Non-pigmented ciliary epithelial cell (primary cell): ENCODE measurements around the gene ZNF862.

Experiments
- DNase-seq: peaks from one replicate; pipeline ENCODE4 v3.0.0-alpha.2; 2010; ENCODE audit warnings: low read depth

Gene ZNF862

DNA sequence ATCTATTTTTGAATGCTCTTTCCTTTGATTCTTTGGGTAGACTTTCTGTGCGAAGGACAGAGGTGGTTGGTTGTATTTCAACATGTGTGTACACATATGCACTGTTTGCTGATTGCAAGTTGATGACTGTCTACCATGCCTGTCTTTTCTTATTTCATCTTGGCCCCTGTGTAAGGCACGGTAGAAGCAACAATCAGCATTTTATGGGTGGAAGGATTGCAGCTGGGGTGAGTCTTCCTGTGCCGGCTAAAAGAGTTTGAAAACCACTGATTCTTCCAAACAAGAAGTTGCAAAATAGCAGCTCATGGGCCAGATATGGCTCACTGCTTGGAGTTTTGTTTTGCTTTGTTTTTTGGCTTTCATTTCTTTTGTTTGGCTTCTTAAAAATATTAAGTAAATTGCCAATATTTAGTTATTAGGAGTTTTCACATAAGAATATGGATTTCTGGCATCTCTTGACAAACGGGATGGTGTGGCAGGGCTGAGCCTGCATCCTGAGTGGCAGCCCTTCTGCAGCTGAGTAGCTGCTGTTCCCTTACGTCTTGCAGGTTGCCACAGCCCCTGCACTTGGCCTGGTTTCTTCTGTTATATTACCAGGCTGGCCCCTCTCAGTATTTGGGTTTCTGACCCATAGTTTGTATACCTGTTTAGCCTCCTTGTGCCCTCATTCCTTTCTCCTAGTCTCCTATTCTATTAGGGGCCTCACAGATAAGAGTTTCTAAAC, 7.2 kb downstream of the ZNF862 start:
- no peak for DNase-seq

DNA sequence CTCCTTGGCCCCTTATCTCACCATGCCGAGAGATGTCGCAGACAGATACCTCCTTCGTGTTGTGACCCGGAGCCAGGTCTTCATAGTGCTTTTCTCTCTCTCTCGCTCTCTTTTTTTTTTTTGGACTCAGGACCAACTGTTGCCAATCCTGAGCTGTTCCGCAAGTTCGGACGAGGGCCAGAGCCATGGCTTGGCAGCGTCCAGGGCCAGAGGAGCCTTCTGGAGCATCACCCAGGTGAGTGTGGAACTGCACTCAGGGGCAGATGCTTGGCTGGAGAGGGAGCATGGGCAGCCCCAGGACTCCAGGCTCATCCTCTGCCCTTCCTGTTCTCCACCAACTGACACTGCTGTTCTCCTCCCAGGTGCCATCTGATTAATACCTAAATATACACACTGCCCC, 7.8 kb downstream of the ZNF862 start:
- no peak for DNase-seq

DNA sequence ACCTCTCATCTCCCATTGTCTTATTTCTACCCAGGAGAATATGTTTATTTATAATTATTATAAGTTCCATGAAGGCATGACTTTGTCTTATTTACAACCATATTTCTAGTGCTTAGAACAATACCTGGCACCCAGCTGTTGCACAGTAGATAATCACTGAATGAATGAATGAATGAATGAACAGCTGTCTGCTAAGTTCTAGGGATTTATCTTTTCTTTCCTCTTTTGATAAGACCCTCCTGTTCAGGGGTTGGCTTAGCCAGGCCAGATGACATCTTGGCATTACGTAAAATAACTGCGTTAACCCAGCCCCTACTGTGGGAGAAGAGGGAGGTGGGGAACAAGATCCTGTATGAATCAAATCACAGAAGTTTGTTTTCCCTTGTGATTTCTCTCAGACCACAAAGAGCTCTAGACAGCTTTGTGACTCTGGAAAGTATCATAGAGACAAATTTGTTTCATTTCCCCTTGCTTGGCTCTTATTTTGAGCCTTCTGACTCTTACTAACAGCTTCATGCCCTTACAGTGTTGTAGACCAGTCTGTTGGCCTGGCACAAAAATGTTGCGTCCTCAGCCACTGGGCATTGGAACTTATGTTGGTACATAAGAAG, 8.4 kb downstream of the ZNF862 start:
- no peak for DNase-seq

DNA sequence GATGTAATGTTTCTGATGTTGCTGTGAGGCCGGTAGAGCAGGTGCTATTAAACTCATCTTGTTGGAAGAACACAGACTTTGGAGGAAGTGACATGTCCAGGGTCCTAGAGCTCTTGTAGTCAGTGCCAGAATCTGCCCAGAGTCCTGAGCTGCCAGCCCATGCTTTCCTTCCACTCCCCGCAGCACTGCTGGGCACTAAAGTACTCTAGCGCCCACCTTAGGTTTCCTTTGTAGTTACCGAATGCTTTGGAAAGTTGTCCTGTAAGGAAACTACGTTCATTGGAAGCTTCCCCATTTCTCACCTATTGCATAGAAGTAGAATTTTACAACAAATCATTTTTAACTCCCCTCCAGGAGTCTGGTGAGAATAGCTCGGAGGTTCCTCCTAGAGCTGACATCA, 11.0 kb downstream of the ZNF862 start:
- no peak for DNase-seq

- no peak for DNase-seq
Observed at GRCh38 chr7:149850007-149850594, 11.9 kb downstream of the ZNF862 start.

DNA sequence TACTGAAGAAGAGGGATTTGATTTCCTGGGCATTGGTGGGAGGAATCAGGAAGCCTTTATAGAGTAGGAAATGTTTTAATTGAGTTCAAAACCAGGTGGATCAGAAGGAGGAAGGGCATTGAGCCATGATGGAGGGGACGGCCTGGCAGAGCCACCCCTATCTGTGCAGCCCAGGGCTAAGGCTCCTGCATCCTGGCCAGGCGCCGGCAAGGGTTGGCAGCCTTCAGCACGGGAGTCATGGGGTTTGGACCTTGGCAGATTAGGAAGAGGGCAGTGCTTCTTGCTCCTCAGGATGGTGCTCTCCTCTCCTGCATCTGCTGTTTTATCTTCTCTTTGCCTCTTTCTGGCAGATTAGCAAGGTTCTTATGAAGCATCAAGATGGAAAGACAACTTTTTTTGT, 12.5 kb downstream of the ZNF862 start:
- no peak for DNase-seq

- DNase-seq = no peak
Observed at GRCh38 chr7:149851449-149851848, 13.3 kb downstream of the ZNF862 start.

- no peak for DNase-seq
Observed at GRCh38 chr7:149853157-149853556, 15.0 kb downstream of the ZNF862 start.

DNA sequence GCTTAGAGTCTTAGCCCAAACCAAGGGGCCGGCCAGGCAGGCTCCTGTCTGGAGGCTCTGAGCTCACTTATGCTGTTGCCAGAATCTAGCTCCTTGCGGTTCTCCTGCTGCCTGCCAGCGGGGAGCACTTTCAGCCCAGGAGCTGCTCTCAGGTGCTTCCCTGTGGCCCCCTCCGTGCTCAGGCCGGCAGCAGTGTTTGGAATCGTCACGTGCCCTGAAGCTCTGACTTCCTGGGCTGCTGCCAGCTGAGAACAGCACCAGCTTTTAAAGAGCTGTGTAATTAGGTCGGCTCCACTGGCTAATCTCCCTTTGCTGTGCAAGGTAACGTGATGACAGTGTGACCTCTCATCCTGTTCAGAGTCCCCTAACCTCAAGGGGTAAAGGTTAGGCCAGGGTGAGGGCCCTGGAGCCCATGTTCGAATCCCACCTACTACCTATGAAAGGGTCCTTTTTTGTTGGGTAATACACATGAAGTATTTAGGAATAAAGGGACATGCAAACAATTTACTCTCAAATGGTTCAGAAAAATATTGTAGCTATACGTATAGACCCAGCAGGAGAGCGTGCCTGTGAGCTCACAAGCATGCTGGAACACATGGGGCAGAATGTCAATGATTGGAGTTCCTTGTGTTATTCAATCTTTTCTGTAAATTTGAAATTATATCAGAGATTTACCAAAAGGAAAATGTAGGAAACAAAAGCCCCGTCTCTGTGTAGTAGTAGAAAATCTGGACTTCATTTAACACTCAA, 16.6 kb downstream of the ZNF862 start:
- DNase-seq = no peak

- peak; percentile 78 for DNase-seq
Observed at GRCh38 chr7:149855361-149856305, 17.5 kb downstream of the ZNF862 start.

DNA sequence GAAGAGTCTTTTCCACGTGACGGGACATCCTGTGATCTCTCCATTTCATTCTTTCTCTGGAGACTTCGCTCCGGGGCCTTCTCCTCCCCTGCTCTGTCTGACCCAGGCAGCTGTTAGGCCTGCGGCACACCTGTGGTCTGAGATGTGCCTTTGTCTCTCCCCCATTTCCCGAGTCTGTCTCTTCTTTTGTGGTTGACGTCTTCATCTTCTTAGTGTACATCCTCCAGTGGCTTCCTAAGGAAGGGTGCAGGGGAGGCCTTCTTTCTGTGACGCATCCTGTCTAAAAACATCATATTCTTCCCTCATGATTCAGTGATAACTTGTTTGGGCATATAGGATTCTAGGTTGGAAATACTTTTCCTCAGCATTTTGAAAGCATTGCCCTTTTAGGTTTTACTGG, 18.4 kb downstream of the ZNF862 start:
- DNase-seq = no peak

GRCh38 chr7:149859369-149859768, 21.2 kb downstream of the ZNF862 start:
- no peak for DNase-seq

GRCh38 chr7:149859876-149860275, 21.7 kb downstream of the ZNF862 start:
- no peak for DNase-seq

- DNase-seq = no peak
Observed at GRCh38 chr7:149860821-149861727, 22.9 kb downstream of the ZNF862 start.

DNA sequence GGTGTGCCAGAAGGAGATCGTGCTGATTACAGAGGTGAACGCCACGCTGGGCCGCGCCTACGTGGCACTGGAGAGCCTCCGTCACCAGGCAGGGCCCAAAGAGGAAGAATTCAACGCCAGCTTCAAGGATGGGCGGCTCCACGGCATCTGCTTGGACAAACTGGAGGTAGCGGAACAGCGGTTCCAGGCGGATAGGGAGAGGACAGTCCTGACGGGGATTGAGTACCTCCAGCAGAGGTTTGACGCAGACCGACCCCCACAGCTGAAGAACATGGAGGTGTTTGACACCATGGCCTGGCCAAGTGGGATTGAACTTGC, 23.5 kb downstream of the ZNF862 start:
- DNase-seq = no peak

DNA sequence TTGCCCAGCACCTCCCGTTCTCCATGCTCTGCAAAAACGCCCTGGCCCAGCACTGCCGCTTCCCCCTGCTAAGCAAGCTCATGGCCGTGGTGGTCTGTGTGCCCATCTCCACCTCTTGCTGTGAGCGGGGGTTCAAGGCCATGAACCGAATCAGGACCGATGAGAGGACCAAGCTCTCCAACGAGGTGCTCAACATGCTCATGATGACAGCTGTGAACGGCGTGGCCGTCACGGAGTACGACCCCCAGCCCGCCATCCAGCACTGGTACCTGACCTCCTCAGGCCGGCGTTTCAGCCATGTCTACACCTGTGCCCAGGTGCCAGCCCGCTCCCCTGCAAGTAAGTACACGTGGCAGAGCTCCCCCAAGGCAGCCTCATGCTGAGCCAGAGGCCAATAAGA, 24.0 kb downstream of the ZNF862 start:
- no peak for DNase-seq

DNA sequence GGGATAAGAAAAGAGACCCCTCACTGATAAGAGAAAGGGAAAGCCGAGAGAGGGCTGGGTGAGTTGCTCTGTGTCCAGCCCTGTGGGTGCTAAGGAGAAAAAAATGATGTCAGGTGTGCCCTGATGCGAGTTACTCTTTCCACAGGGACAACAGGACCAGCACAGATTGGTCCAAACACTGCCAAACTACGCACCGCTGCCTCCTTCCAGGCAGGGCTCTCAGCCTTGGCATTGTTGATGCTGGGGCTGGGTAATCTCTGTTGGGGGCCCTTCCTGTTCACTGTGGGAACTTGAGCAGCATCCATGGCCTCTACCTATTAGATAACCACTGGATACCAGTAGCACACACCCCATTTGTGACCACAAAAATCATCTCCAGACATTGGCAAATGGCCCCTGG, 25.3 kb downstream of the ZNF862 start:
- DNase-seq = no peak

DNA sequence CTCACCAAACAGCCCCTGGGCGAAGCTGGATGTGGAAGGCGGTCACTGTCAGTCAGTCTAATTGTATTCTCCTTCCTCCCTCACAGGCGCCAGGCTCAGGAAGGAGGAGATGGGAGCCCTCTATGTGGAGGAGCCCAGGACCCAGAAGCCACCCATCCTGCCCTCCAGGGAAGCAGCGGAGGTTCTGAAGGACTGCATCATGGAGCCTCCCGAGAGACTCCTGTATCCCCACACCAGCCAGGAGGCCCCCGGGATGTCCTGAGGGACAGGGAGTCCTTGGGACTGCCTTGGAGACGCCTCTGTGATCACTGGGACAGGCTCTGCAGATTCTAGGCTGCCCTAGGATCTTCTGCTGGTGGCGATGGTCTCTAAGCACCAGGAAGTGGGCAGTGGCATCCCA, 25.8 kb downstream of the ZNF862 start:
- no peak for DNase-seq

- DNase-seq = no peak
Observed at GRCh38 chr7:149864751-149865150, 26.6 kb downstream of the ZNF862 start.

DNA sequence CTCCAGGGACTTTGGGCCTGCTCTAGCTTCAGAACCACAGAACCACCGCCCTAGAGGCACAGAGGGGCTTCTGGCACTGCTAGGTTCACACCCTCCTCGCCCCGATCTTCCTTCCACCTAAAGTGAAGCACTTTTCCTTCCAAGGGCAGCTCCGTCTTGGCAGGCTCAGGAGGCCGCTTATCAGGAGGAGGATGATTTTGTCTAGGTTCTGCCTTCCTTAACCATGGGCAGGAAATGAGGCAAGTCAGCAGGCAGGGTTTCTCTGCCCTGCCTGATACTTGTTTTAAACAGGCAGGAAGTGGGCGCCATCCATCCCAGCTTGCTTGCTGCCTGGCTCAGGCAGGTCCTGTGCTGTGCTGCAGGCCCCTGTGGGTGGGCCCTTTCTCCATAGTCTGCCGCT, 27.3 kb downstream of the ZNF862 start:
- DNase-seq = no peak
